Posterior cingulate gyrus (tissue), 11 donors: ENCODE data around the gene FAM107B.
"Not testable (repeated sequence)": the region's sequence is repeated elsewhere in the genome, so short reads cannot be mapped to it uniquely, and the experiment has no call there.

ENCODE experiments used
- DNase-seq, 10 donors: peaks; one replicate each; pipeline versions ENCODE4 v3.0.0 to v3.0.0-alpha.2; 2020 to 2021; ENCODE audit warnings: mixed read lengths in 3 of 10
- intact Hi-C: fragments of 100-400 bp; cut with DNase I; formaldehyde crosslinking; loops from one replicate; pipeline ENCODE4 v1.15.1; 2023

Gene FAM107B

DNA sequence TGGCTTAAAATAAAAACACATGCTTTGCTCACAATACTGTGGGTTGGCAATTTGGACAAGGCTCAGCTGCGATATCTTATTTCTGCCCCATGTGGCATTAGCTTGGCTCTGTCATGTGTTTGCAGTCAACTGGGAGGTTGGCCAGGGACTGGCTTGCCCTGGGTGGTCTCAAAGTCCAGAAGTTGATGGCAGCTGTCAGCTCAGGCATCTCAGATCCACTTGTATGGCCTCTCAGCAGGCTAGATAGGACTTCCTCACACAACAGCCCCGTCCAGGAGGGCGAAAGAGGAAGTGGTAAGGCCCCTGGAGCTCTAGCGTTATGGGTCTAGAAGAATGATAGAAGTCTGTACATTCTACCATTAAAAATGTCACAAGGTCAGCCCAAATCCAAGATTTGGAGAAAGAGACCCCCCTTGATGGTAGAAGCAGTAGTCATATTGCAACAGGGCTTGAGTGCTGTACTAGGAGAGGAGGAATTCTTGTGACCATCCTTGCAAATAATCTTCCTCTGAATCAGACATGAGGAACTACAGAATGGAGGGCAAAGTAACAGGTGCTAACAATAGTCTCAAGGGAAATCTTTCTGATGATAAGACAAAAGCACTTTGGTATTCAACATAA lies 166.2 kb downstream of the FAM107B start:
- no peak for DNase-seq
- intact Hi-C loops, result no loop called here

DNA sequence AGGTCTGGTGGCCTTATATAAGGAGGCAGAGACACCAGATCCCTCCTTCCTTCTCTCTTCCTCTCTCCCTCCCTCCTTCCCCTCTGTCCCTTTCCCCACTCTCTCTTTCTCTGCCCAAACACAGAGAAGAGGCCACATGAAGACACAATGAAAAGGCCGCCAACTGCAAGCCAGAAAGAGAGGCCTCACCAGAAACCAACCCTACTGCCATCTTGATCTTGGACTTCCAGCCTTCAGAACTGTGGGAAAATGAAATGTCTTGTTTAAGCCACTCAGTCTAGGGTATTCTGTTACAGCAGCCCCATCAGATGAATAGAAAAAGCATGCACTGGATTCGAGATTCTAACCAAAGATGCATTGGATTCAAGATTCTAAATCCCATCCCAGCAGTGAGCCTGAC lies 168.1 kb downstream of the FAM107B start:
- no peak for DNase-seq
- intact Hi-C loops, result no loop called here

DNA sequence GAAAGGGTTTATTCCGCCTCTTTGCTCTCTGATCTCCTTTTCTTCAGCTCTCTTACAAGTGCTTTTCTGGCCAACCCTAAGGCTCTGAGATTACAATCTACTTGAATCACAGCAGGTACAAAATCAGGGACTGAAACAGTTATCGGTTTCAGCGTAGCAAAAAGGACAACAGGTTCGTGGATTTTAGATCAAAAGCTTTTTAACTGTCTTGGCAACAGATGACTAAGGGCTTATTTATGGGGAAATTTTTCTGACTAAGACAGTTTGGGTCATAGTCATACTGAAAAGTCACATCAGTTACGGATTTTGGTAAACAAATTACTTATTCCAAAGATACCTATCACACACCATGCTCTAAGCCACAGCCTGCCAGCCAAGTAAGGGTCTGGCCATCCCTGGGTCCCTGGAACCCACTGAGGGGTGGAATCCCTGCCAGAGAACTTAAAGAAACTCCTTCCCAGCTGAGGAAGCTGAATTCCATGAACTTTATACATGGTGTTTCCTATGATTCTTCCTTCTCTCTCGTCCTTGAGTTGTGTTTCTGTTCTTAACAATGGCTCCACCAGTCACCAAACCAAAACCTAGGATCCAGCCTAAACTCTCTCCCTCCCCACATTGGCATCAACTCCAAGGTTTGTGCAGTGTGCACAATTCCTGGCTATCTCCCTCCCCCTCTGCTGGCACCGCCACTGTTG lies 169.3 kb downstream of the FAM107B start:
- intact Hi-C loops, result no loop called here

DNA sequence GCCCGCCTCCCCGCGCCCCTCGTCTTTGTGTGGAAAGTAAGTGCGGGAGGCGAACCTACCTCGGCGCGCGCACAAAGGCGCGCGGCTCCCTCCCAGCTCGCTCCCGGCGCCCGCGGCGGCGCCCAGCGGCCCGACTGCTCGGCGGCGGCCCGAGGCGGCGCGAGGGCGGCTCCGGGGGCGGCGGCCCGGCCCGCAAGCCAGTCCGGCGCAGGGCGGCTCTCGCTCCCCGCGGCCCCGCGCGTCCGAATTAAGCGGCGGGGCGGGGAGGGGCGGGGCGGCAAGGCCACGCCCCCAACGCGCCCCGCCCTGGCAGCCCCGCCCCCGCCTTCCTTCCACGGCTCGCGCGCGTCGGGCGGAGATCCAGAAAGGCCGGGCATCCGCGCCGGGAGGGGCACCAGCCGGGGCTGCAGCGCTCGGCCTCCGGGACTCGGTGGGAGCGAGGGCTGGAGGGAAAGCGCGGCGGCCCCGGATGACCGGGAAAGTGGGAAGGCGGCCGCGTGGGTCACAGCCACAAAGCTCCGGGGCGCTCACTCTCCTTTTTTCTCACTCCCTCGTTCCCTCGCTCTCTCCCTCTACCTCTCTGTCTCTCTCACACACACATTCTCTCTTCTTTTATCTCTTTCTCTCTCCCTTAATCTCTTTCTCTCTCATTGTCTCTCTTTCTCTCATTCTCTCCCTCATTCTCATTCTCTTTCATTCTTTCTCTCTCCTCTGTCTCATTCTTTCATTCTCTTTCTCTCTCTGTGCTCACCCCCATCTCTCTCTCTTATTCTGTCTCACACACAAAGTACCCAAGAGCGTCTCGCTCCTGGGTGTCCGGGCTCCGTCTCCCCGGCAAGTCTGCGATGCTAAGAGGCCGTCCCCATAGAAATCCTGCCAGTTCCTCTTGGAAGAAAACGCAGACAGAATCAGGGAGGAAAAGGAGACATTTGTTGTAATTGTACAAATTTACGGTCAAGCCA lies 170.2 kb downstream of the FAM107B start:
- peak; percentile 73 to 97 (median 79) for DNase-seq
- intact Hi-C loops, result loop anchor here (5.0 kb wide), 3 partner anchors 37 to 273 kb away; partner anchors contain the start of genes CDNF, HSPA14, MSANTD7 and SUV39H2

More for the DNA sequence above, 169.3 kb downstream of the FAM107B start:
- no peak for DNase-seq

- peak in 1 of 10 donors; percentile 34 for DNase-seq
- intact Hi-C loops, result loop anchor here (5.0 kb wide), 3 partner anchors 36 to 274 kb away; partner anchors contain the start of genes CDNF, HSPA14, MSANTD7 and SUV39H2
Observed at GRCh38 chr10:14603534-14604102, 171.1 kb downstream of the FAM107B start.

- DNase-seq, result no peak
- intact Hi-C loops, result loop anchor here (5.0 kb wide), 3 partner anchors 36 to 274 kb away; partner anchors contain the start of genes CDNF, HSPA14, MSANTD7 and SUV39H2
Observed at GRCh38 chr10:14602807-14603533, 171.7 kb downstream of the FAM107B start.

DNA sequence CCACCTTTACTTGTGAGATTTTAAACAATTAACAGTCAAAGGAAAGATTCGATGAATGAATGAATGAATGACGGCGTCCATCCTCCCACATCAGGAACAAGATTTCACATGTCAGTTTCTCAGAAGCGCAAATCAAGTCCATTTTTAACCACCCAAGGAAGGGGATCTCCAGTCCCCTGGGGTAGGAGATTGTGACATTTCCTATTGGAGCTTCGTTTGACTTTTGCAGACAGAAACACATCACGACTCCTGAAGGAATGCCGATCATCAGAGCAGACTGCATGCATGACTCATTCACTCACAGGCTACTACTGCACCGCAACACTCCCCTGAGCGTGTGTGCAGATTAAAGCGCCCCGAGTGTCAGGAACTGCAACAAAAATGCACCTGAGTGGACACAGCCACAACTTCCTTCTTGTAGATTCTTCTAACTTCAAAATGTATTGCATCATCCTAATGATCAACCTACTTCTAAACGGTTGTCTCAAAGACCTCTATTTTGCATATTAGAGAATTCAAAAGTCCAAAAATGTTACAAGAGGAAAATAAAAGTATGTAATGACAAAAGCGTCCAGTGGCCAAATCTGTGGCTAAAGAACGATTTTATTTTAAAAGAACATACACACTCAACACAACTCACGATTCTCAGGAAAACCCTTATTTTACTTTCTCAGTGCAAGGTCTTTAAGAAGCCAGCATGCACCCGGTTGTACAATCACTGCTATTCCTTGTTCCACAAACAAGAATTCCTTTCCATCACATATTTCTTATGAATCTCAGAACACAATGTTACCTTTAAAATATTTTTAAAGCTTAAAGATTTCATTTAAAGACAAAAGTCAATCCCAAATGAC lies 172.6 kb downstream of the FAM107B start:
- DNase-seq, result no peak
- intact Hi-C loops, result loop anchor here (5.0 kb wide), 3 partner anchors 35 to 275 kb away; partner anchors contain the start of genes CDNF, HSPA14, MSANTD7 and SUV39H2

- DNase-seq, result no peak
- intact Hi-C loops, result loop anchor here (5.0 kb wide), 3 partner anchors 34 to 276 kb away; partner anchors contain the start of genes CDNF, HSPA14, MSANTD7 and SUV39H2
Observed at GRCh38 chr10:14601326-14601725, 173.4 kb downstream of the FAM107B start.

DNA sequence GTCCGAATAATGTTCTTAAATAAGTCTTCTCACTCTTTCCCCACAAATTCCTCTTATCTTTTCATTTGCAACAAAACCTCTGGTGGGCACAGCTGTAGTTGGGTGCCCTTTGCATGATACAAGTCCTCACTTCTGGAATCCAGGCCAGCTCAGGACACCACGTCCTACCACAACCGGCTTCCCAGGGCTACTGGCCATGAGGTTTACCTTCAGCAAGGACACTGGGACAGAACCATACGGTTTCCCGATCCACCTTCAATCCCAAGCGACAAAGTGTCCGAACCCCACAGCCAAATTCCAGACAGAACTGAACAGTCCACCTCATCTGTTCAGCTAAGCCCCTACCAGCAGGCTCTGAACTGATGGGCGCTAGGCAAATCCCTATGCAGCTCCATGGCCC lies 174.6 kb downstream of the FAM107B start:
- intact Hi-C loops, result loop anchor here (5.0 kb wide), 3 partner anchors 33 to 277 kb away; partner anchors contain the start of genes CDNF, HSPA14, MSANTD7 and SUV39H2
- DNase-seq, result no peak

- DNase-seq, result no peak
- intact Hi-C loops, result no loop called here
Observed at GRCh38 chr10:14598809-14599764, 175.6 kb downstream of the FAM107B start.

DNA sequence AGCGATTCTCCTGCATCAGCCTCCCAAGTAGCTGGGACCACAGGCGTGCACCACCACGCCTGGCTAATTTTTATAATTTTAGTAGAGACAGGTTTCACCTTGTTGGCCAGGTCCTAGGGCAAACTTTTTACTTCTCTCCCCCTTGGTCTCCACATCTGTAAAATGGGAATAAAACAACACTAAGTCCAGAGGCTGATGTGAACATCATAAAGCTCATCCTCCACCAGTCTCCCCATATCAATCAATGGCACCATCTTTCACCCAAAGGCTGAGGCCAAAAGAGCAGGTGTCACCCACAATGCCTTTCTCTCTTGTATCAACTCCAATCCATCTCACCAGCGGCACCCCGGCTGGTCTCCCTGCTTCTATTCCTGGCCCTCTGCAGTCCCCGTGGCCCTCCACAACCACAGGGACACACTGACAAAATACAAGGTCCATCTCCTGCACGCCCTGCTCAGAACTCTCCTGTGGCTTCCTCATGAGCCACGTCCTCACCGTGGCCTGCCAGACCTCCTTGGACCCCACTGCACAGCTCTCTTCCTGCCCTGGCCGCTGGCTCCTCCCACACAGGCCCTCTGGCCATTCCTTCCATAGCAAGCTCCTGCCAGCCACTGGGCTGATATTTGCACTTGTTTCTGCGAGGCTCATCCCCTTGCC lies 179.0 kb downstream of the FAM107B start:
- intact Hi-C loops, result no loop called here
- no peak for DNase-seq

DNA sequence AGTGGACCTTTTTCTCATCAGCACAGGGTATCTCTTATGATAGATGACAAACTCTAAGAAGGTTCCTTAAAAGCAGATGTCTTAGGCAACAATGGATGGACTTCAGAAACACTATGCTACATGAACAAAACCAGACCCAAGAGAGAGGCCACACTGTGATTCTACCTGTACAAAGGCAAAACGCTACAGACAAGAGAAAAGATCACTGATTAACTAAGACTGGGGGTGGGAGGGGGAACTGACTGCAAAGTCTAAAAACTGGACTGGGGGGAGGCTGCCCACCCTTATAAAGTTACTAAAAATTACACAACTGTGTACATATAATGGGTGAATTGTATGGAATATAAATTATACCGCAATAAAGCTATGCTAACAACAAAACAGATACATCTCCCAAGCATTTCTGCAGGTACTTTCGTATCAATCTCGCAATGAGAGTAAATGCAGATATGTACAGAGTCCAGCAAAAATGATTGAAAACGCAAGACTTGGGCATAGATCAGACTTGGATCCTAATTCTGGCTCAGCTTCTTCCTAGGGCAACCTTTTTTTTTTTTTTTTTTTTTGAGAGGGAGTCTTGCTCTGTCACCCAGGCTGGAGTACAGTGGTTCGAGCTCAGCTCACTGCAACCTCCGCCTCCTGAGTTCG lies 179.7 kb downstream of the FAM107B start:
- no peak for DNase-seq
- intact Hi-C loops, result no loop called here

DNA sequence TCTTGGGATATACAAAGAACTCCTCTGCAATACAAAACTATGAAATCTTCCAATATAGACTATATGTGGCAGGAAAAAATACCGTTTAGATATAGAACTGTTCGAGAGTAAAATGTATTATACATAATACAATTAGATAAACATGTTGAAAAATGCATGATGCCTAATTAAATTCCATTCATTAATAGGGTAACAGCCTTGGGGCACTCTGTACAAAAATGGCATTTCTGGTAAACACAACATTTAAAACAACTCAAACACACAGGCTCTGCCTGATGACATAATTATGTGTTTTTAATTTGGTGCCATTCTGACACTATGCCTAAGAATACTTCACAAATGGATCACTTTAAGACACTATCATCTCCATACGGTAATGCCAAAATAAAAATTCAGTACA lies 180.9 kb downstream of the FAM107B start:
- intact Hi-C loops, result no loop called here
- no peak for DNase-seq

- intact Hi-C loops, result no loop called here
- DNase-seq, result no peak
Observed at GRCh38 chr10:14592566-14592965, 182.1 kb downstream of the FAM107B start.

DNA sequence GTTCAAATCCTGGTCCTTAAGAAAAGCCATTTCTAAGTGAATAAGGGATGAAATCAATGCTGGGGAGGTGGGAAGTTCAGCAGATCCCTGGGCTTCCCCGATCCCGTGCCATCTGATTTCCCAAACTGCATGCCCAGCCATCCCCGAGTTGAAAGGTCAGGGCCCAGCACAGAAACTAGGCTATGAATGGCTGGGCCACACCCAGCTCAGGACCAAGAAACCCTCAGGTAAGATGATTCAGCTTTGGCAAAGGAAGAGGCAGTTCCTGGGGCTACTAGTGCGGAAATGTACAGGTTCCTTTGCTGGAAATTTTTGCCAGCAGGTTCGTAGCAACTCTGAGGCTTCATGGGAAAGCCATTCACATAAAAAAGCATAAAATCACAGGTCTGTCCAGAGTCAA lies 182.7 kb downstream of the FAM107B start:
- intact Hi-C loops, result no loop called here
- DNase-seq, result no peak

DNA sequence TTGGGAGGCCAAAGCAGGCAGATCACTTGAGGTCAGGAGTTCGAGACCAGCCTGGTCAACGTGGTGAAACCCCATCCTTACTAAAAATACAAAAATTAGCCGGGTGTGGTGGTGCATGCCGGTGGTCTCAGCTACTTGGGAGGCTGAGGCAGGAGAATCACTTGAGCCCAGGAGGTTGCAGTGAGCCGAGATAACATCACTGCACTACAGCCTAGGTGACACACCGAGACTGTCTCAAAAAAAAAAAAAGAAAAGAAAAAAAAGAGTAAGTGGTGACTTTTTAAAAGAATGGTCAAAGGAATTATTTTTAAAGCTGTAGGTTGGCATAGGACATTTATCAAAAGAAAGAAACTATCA lies 185.8 kb downstream of the FAM107B start:
- DNase-seq, intact Hi-C loops: not testable (repeated sequence)
